IMR-90 (cell line): ENCODE results near the gene CREG1. TPM values are rescaled to one million over a fixed set of nuclear protein-coding genes. Genes with fewer than 3 reads are reported as not detected.

Experiments
- ATAC-seq: fragments of 200-7000 bp; cut with Tn5 transposase; 2 replicates; pipeline ENCODE4 v1.9.1; 2020; ENCODE audit warnings: low read depth, mild to moderate bottlenecking, moderate library complexity
- BruUV-seq: library from RNA; stranded (reverse); fragments of 400-500 nt; replicated peaks from 2 replicates; lab custom pipeline; 2021; lab: Mats Ljungman, UMichigan
- CTCF ChIA-PET: fragments of 300-600 bp; formaldehyde crosslinking; extraction: SDS; loops from one replicate; lab custom pipeline; 2021; ENCODE audit warnings: antibody characterized with exemption; lab: Yijun Ruan, JAX
- POLR2A ChIA-PET: fragments of 300-600 bp; sonication (Branson Sonifier 250); formaldehyde crosslinking; loops from one replicate; lab custom pipeline; 2022; ENCODE audit warnings: antibody characterized with exemption; ENCODE audit not compliant: unreplicated experiment; lab: Charles Lee
- DNase-seq: peaks from one replicate; pipeline ENCODE4 v3.0.0; 2013
- H2AFZ ChIP-seq: replicated peaks from 2 replicates; pipeline ENCODE3; 2013; ENCODE audit warnings: low read length, mild to moderate bottlenecking; ENCODE audit not compliant: poor library complexity
- H2AK5ac ChIP-seq: 2 replicates; pipeline ENCODE4 v1.6.1; 2013; ENCODE audit warnings: low read depth, low read length, inconsistent platforms
- H2AK9ac ChIP-seq: replicated peaks from 2 replicates; pipeline ENCODE3; 2013; ENCODE audit warnings: mild to moderate bottlenecking, low read depth, low read length, moderate library complexity; ENCODE audit not compliant: poor library complexity
- H2BK120ac ChIP-seq: 2 replicates; pipeline ENCODE4 v1.6.1; 2013; ENCODE audit warnings: low read depth, low read length, inconsistent platforms
- H2BK15ac ChIP-seq: 3 replicates; pipeline ENCODE4 v1.6.1; 2013; ENCODE audit warnings: low read depth, low read length, inconsistent platforms
- H2BK20ac ChIP-seq: 2 replicates; pipeline ENCODE4 v1.6.1; 2013; ENCODE audit warnings: low read depth, mild to moderate bottlenecking, inconsistent platforms, low read length, moderate library complexity
- H2BK5ac ChIP-seq: 2 replicates; pipeline ENCODE4 v1.6.1; 2013; ENCODE audit warnings: mild to moderate bottlenecking, low read depth, low read length, inconsistent platforms; ENCODE audit not compliant: poor library complexity, severe bottlenecking
- H3K14ac ChIP-seq: replicated peaks from 2 replicates; pipeline ENCODE4 v1.6.1; 2013; ENCODE audit warnings: low read depth, low read length, inconsistent platforms
- H3K18ac ChIP-seq: 2 replicates; pipeline ENCODE4 v1.6.1; 2013; ENCODE audit warnings: low read depth, low read length, control low read depth
- H3K23ac ChIP-seq: 2 replicates; pipeline ENCODE4 v1.6.1; 2013; ENCODE audit warnings: low read depth, low read length, inconsistent platforms
- H3K27ac ChIP-seq: 2 replicates; pipeline ENCODE4 v1.5.1; 2013; ENCODE audit warnings: mild to moderate bottlenecking, control low read depth, low read length; ENCODE audit not compliant: insufficient read depth
- H3K27me3 ChIP-seq: 2 replicates; pipeline ENCODE4 v1.6.1; 2013; ENCODE audit warnings: low read length; ENCODE audit not compliant: control insufficient read depth, insufficient read depth
- H3K36me3 ChIP-seq: 2 replicates; pipeline ENCODE4 v1.6.1; 2013; ENCODE audit warnings: low read length, mixed read lengths; ENCODE audit not compliant: control insufficient read depth, insufficient read depth
- H3K4ac ChIP-seq: 2 replicates; pipeline ENCODE4 v1.6.1; 2013; ENCODE audit warnings: low read depth, low read length, inconsistent platforms
- H3K4me1 ChIP-seq: 2 replicates; pipeline ENCODE4 v1.6.1; 2013; ENCODE audit warnings: low read length, mixed read lengths; ENCODE audit not compliant: control insufficient read depth, insufficient read depth
- H3K4me2 ChIP-seq: 2 replicates; pipeline ENCODE4 v1.6.1; 2013; ENCODE audit warnings: low read depth, mild to moderate bottlenecking, control low read depth, low read length, moderate library complexity
- H3K4me3 ChIP-seq: 2 replicates; pipeline ENCODE4 v1.5.1; 2013; ENCODE audit warnings: low read depth, mild to moderate bottlenecking, control low read depth, low read length, moderate library complexity; ENCODE audit not compliant: insufficient read depth
- H3K56ac ChIP-seq: 2 replicates; pipeline ENCODE4 v1.6.1; 2013; ENCODE audit warnings: low read length, inconsistent platforms; ENCODE audit not compliant: insufficient read depth; ENCODE audit errors: extremely low read depth
- H3K79me1 ChIP-seq, 2 experiments: 2 replicates each; pipeline ENCODE4 v1.6.1; 2013; ENCODE audit warnings: low read length in 2 of 2, inconsistent platforms in 1 of 2, low read depth in 1 of 2
- H3K9ac ChIP-seq: 2 replicates; pipeline ENCODE4 v1.6.1; 2013; ENCODE audit warnings: low read depth, low read length, control low read depth
- H3K9me1 ChIP-seq: 2 replicates; pipeline ENCODE4 v1.6.1; 2013; ENCODE audit warnings: low read length, inconsistent platforms; ENCODE audit not compliant: insufficient read depth
- H3K9me3 ChIP-seq: 2 replicates; pipeline ENCODE4 v1.6.1; 2013; ENCODE audit warnings: low read length; ENCODE audit not compliant: control insufficient read depth, insufficient read depth
- H4K20me1 ChIP-seq: 2 replicates; pipeline ENCODE4 v1.6.1; 2013; ENCODE audit warnings: low read length, inconsistent platforms; ENCODE audit not compliant: insufficient read depth
- H4K5ac ChIP-seq: 2 replicates; pipeline ENCODE4 v1.6.1; 2013; ENCODE audit warnings: mild to moderate bottlenecking, low read depth, low read length, control low read depth
- H4K8ac ChIP-seq, 2 experiments: 2 replicates each; pipeline ENCODE4 v1.6.1; 2013; ENCODE audit warnings: low read depth in 2 of 2, low read length in 2 of 2, control low read depth in 1 of 2, inconsistent platforms in 1 of 2
- H4K91ac ChIP-seq: 2 replicates; pipeline ENCODE4 v1.6.1; 2013; ENCODE audit warnings: low read depth, low read length, inconsistent platforms; ENCODE audit not compliant: insufficient read depth
- BHLHE40 ChIP-seq: fragments of 150-350 bp; IDR thresholded peaks from 2 replicates; pipeline ENCODE4 v1.6.1; 2016; ENCODE audit warnings: mild to moderate bottlenecking, low read depth, low read length
- CEBPB ChIP-seq: IDR thresholded peaks from 2 replicates; pipeline ENCODE4 v1.6.1; 2012; ENCODE audit warnings: low read depth, low read length, improper control_type of control experiment
- CHD1 ChIP-seq: IDR thresholded peaks from 2 replicates; pipeline ENCODE4 v1.6.1; 2012; ENCODE audit warnings: low read depth, low read length, improper control_type of control experiment
- FOS ChIP-seq: fragments of 150-350 bp; IDR thresholded peaks from 2 replicates; pipeline ENCODE4 v1.6.1; 2016; ENCODE audit warnings: low read depth, low read length
- MAZ ChIP-seq: IDR thresholded peaks from 2 replicates; pipeline ENCODE4 v1.6.1; 2012; ENCODE audit warnings: low read depth, mild to moderate bottlenecking, low read length, improper control_type of control experiment, moderate library complexity, borderline replicate concordance
- RCOR1 ChIP-seq: IDR thresholded peaks from 2 replicates; pipeline ENCODE4 v1.6.1; 2012; ENCODE audit warnings: mild to moderate bottlenecking, low read length, improper control_type of control experiment; ENCODE audit not compliant: insufficient replicate concordance
- RFX5 ChIP-seq: IDR thresholded peaks from 2 replicates; pipeline ENCODE4 v1.8.0; 2012; ENCODE audit warnings: low read depth, mild to moderate bottlenecking, low read length, moderate library complexity
- SMC3 ChIP-seq: fragments of 150-350 bp; IDR thresholded peaks from 2 replicates; pipeline ENCODE4 v1.6.1; 2016; ENCODE audit warnings: low read depth, mild to moderate bottlenecking, antibody characterized with exemption, low read length, moderate library complexity
- WGBS, 2 experiments: methylation state at CpG; one replicate each; pipeline versions ENCODE4 v1.1.5 to v1.1.7; 2013; ENCODE audit warnings: missing lambda C conversion rate in 2 of 2; ENCODE audit not compliant: insufficient read length in 1 of 2; ENCODE audit errors: extremely low coverage in 2 of 2; 5-methylcytosine and 5-hydroxymethylcytosine counted together
- dilution Hi-C: fragments of 300-500 bp; cut with HindIII; formaldehyde crosslinking; loops from one replicate; pipeline ENCODE4 v1.14.3; 2018; ENCODE audit warnings: low sequenced_read_pairs; ENCODE audit not compliant: unreplicated experiment
- in situ Hi-C: fragments of 300-500 bp; cut with MboI; formaldehyde crosslinking; loops from 3 replicates; pipeline ENCODE4 v1.14.3; 2019; ENCODE audit warnings: low sequenced_read_pairs, inconsistent platforms, mixed read lengths
- intact Hi-C: fragments of 100-400 bp; cut with micrococcal nuclease; formaldehyde crosslinking; loops from 2 replicates; pipeline ENCODE4 v1.10.0; 2022
- polyA plus RNA-seq, 3 experiments: library from polyadenylated mRNA; depleted of rRNA; stranded (reverse); fragments of >200 nt; gene quantifications; 2 replicates each; pipeline ENCODE4 v1.2.3, GENCODE V29; 2012; ENCODE audit warnings: low replicate concordance in 1 of 3
- total RNA-seq: library from RNA; depleted of rRNA; stranded (reverse); fragments of >200 nt; gene quantifications from 2 replicates; pipeline ENCODE4 v1.2.3, GENCODE V29; 2012
- TF ChIP-seq, protein P1 (sequence below): fragments of 150-350 bp; IDR thresholded peaks from 2 replicates; pipeline ENCODE4 v1.6.1; 2017; ENCODE audit warnings: mild to moderate bottlenecking, antibody characterized with exemption, low read length, low read depth
- TF ChIP-seq, protein P2 (sequence below): fragments of 150-350 bp; IDR thresholded peaks from 2 replicates; pipeline ENCODE4 v1.6.1; 2016; ENCODE audit warnings: low read depth, mild to moderate bottlenecking, low read length, moderate library complexity, borderline replicate concordance

Gene CREG1
- total and polyA plus RNA-seq, 2 of the 4 experiments (the other 2 are of a cell fraction), result 2.9 to 6.4 TPM

DNA sequence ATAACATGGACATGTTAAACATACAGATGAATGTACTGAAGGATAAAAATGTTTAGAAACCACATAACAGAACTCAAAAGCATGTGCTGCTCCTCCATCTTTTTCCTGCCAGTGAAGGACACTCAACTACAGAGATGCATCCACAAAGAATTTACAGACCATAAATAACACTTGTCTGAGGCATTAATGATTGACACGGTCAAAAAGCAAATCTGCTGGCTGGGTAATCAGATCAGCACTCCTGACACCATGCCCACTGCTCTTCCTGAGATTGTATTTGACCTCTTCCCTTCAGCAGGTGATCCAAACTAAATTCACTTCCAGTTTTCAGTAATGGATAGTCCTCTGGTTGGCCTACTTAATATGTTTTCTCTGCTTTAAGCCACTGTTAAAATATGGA, 6.6 kb downstream of the CREG1 start:
- Histone ChIP-seq H3K4me1 (peaks cover 3% of the 10 kb centered on the region; the same call in 1 of the 2 replicates), H3K27ac (no peak overlapping the region), H4K8ac (no peak overlapping the region), H3K9ac (no peak overlapping the region), H3K4me2 (no peak overlapping the region), H2AK5ac (no peak overlapping the region), H2BK5ac (no peak overlapping the region), H3K4me3 (no peak overlapping the region), H3K56ac (no peak overlapping the region), H3K14ac (no peak overlapping the region), H3K9me1 (no peaks in the 10 kb centered on the region), H2AK9ac (no peak overlapping the region), H3K79me1 (no peaks in the 10 kb centered on the region), H3K36me3 (0 out of 2 replicates have a peak, but pooled peaks cover 1% of the 10 kb centered on the region), H4K20me1 (no peaks in the 10 kb centered on the region), H3K4ac (no peak overlapping the region), H2BK120ac (no peak overlapping the region), H4K91ac (no peak overlapping the region), H2BK15ac (no peak overlapping the region), H2AFZ (no peak overlapping the region), H3K23ac (no peak overlapping the region), H3K9me3 (no peaks in the 10 kb centered on the region), H4K5ac (no peak overlapping the region), H2BK20ac (no peak overlapping the region), H3K27me3 (peaks cover 2% of the 10 kb centered on the region; the same call in 1 of the 2 replicates), H3K18ac (no peak overlapping the region)
- dilution Hi-C loops, result no loop called here
- intact Hi-C loops, result no loop called here
- TF ChIP-seq CHD1 (no peak), FOS (no peak), RCOR1 (no peak), MAZ (no peak), RFX5 (no peak), BHLHE40 (no peak), CEBPB (no peak), SMC3 (no peak)
- TF ChIP-seq, protein P1, sequence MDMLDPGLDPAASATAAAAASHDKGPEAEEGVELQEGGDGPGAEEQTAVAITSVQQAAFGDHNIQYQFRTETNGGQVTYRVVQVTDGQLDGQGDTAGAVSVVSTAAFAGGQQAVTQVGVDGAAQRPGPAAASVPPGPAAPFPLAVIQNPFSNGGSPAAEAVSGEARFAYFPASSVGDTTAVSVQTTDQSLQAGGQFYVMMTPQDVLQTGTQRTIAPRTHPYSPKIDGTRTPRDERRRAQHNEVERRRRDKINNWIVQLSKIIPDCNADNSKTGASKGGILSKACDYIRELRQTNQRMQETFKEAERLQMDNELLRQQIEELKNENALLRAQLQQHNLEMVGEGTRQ, result no peak
- TF ChIP-seq, protein P2, sequence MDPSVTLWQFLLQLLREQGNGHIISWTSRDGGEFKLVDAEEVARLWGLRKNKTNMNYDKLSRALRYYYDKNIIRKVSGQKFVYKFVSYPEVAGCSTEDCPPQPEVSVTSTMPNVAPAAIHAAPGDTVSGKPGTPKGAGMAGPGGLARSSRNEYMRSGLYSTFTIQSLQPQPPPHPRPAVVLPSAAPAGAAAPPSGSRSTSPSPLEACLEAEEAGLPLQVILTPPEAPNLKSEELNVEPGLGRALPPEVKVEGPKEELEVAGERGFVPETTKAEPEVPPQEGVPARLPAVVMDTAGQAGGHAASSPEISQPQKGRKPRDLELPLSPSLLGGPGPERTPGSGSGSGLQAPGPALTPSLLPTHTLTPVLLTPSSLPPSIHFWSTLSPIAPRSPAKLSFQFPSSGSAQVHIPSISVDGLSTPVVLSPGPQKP, result no peak
- no TSS peak for BruUV-seq
- WGBS, 2 experiments, result no CpG with 5 or more reads among the region's 1 CpG
- ATAC-seq (no peak), DNase-seq (no peak)
- POLR2A ChIA-PET, result no interaction called here
- CTCF ChIA-PET, result interaction anchor here (0.6 kb wide), 1 partner anchor 1156 kb away, joined by 3 read pairs; no protein-coding TSS in a partner anchor
- in situ Hi-C loops, result no loop called here
